Adrenal gland (tissue), 5 donors: ENCODE results near the gene SUN5.

Experiments
- CTCF ChIP-seq, 6 experiments: fragments of 450-650 bp in 4 of 6; fragments of 200-600 bp in 2 of 6; sonication (generic) in 1 of 6; IDR thresholded peaks; 1 replicate in 5 of 6; 2 replicates in 1 of 6; pipeline versions ENCODE4 v1.5.1 to v1.8.0; 2016 to 2021; ENCODE audit warnings: antibody characterized with exemption in 6 of 6, mild to moderate bottlenecking in 2 of 6, moderate library complexity in 1 of 6
- POLR2A ChIP-seq, 2 donors: fragments of 450-650 bp; IDR thresholded peaks; one replicate each; pipeline ENCODE4 v1.6.1; 2017; ENCODE audit warnings: antibody characterized with exemption in 2 of 2, mild to moderate bottlenecking in 2 of 2, moderate library complexity in 1 of 2
- donor health status: DM: no; HTN: no; CAD: no.

- TF ChIP-seq CTCF (IDR thresholded peaks at IDR 0.05) = no peak
- TF ChIP-seq POLR2A (IDR thresholded peaks at IDR 0.05) = no peak
These were observed 25.8 kb upstream of the SUN5 start for GRCh38 chr20:33030076-33030475.
